GM12892 (cell line): ENCODE data around the gene HUNK.

Experiments
- POLR2A ChIP-seq: IDR thresholded peaks from 2 replicates; pipeline ENCODE4 v1.6.1; 2011; ENCODE audit warnings: low read depth, low read length, control low read depth
- POLR2AphosphoS5 ChIP-seq: IDR thresholded peaks from 2 replicates; pipeline ENCODE4 v1.6.1; 2011; ENCODE audit warnings: low read depth, low read length, control low read depth
- TAF1 ChIP-seq: IDR thresholded peaks from 2 replicates; pipeline ENCODE4 v1.6.1; 2011; ENCODE audit warnings: low read depth, mild to moderate bottlenecking, control low read depth, low read length, borderline replicate concordance

- TF ChIP-seq POLR2AphosphoS5 = no peak
- no peak for TF ChIP-seq POLR2A
- no peak for TF ChIP-seq TAF1
Measured at GRCh38 chr21:31945141-31945540, 72.3 kb downstream of the HUNK start.
